ENCODE measurements around the gene AGAP1. TPM values are rescaled to one million over a fixed set of nuclear protein-coding genes. Genes with fewer than 3 reads are reported as not detected.

Gene AGAP1
- total and polyA plus RNA-seq, 2 donors from 2014 or later = 8.1 to 44.5 TPM

DNA sequence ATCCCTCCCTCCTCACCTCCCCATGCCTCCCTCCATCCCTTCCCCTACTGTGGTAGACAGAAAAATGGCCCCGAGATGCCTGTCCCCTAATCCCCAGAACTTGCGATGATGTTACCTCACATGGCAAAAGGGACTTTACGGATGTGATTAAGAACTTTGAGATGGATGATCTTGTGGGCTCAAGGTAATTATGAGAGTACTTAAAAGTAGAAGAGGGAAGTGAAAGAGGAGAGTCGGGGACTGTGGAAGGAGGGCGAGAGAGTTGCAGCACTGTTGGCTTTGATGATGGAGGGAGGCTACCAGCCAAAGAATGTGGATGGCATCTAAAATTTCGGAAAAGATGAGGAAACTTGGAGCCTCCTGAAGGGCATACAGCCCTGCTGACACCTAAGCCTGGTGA lies 66.5 kb downstream of the AGAP1 start:
- FAIRE-seq (no peak), DNase-seq (no peak)
- Histone ChIP-seq H3K9ac (ENCODE audit: low read length in 3 of 3) (no peak overlapping the region), H3K4me3 (ENCODE audit: low read length in 3 of 3) (no peak overlapping the region), H3K4me1 (ENCODE audit: control insufficient read depth in 2 of 3, insufficient read depth in 2 of 3, low read depth in 1 of 3, low read length in 3 of 3) (peaks cover 0 to 31% (median 25%) of the 10 kb centered on the region in 3 donors), H3K27ac (ENCODE audit: low read depth in 2 of 2, low read length in 2 of 2) (no peak overlapping the region), H3K27me3 (ENCODE audit: control insufficient read depth, insufficient read depth, low read length) (no peaks in the 10 kb centered on the region), H3K9me3 (ENCODE audit: control insufficient read depth in 2 of 3, insufficient read depth in 1 of 3, low read length in 3 of 3) (no peaks in the 10 kb centered on the region), H3K36me3 (ENCODE audit: control insufficient read depth in 2 of 3, insufficient read depth in 3 of 3, low read length in 3 of 3) (no peaks in the 10 kb centered on the region)
- intact Hi-C loops (cut with DNase I) = no loop called here
- TF ChIP-seq, protein P1, sequence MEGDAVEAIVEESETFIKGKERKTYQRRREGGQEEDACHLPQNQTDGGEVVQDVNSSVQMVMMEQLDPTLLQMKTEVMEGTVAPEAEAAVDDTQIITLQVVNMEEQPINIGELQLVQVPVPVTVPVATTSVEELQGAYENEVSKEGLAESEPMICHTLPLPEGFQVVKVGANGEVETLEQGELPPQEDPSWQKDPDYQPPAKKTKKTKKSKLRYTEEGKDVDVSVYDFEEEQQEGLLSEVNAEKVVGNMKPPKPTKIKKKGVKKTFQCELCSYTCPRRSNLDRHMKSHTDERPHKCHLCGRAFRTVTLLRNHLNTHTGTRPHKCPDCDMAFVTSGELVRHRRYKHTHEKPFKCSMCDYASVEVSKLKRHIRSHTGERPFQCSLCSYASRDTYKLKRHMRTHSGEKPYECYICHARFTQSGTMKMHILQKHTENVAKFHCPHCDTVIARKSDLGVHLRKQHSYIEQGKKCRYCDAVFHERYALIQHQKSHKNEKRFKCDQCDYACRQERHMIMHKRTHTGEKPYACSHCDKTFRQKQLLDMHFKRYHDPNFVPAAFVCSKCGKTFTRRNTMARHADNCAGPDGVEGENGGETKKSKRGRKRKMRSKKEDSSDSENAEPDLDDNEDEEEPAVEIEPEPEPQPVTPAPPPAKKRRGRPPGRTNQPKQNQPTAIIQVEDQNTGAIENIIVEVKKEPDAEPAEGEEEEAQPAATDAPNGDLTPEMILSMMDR (IDR thresholded peaks at IDR 0.05; ENCODE audit: borderline replicate concordance, extremely low read depth, insufficient read depth) = no peak

- DNase-seq = no peak
- Histone ChIP-seq H3K4me3 (ENCODE audit: low read length in 3 of 3) (no peak overlapping the region), H3K36me3 (ENCODE audit: control insufficient read depth in 2 of 3, insufficient read depth in 3 of 3, low read length in 3 of 3) (no peaks in the 10 kb centered on the region), H3K27ac (ENCODE audit: low read depth in 2 of 2, low read length in 2 of 2) (no peak overlapping the region), H3K27me3 (ENCODE audit: control insufficient read depth, insufficient read depth, low read length) (no peaks in the 10 kb centered on the region), H3K4me1 (ENCODE audit: control insufficient read depth in 2 of 3, insufficient read depth in 2 of 3, low read depth in 1 of 3, low read length in 3 of 3) (peaks cover 0 to 25% (median 17%) of the 10 kb centered on the region in 3 donors), H3K9me3 (ENCODE audit: control insufficient read depth in 2 of 3, insufficient read depth in 1 of 3, low read length in 3 of 3) (no peaks in the 10 kb centered on the region), H3K9ac (ENCODE audit: low read length in 3 of 3) (no peak overlapping the region)
- intact Hi-C loops (cut with DNase I) = no loop called here
- no peak for FAIRE-seq
- TF ChIP-seq, protein P1 (IDR thresholded peaks at IDR 0.05; ENCODE audit: borderline replicate concordance, extremely low read depth, insufficient read depth) = no peak
Observed at GRCh38 chr2:235561450-235561849, 67.6 kb downstream of the AGAP1 start.

DNA sequence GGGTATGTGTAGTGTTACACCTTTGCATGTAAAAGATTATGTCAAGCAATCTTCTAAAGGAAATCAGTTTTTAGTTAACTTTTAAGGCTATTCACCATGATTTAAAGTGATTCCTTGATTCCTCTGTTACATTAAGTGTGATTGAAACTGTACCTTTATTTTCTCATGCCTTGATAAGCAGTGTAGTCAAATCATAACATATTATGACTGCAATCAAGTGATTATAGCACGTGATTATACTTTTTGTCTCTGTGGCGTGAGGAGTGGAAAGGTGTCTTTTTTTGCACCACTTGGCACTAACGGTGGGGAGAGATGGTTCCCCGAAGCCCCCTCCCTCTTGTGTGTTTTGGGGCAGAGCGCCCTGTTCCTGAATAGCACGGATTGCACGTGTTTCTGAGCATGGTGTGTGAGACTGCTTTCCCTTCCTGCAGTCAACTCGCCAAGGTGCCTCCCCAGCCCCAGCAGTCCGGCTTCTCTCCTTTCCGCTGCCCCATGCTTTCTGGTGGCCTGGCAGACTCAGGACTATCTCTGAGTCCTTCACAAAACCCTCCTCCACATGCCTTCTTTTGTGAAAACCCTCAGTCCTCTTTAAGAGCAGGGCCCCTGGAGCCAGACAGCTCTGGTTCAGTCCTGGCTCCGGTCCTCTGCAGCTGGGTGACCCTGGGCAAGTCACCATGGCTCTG lies 68.4 kb downstream of the AGAP1 start:
- intact Hi-C loops (cut with DNase I) = no loop called here

More for the DNA sequence above, 68.4 kb downstream of the AGAP1 start:
- no peak overlapping the region for H3K4me3 ChIP-seq (ENCODE audit: low read length in 3 of 3)
- no peaks in the 10 kb centered on the region for H3K36me3 ChIP-seq (ENCODE audit: control insufficient read depth in 2 of 3, insufficient read depth in 3 of 3, low read length in 3 of 3)
- DNase-seq = no peak
- FAIRE-seq = no peak
- H3K9ac ChIP-seq (ENCODE audit: low read length in 3 of 3) = no peak overlapping the region
- no peaks in the 10 kb centered on the region for H3K9me3 ChIP-seq (ENCODE audit: control insufficient read depth in 2 of 3, insufficient read depth in 1 of 3, low read length in 3 of 3)
- H3K27me3 ChIP-seq (ENCODE audit: control insufficient read depth, insufficient read depth, low read length) = no peaks in the 10 kb centered on the region
- no peak overlapping the region for H3K27ac ChIP-seq (ENCODE audit: low read depth in 2 of 2, low read length in 2 of 2)
- H3K4me1 ChIP-seq (ENCODE audit: control insufficient read depth in 2 of 3, insufficient read depth in 2 of 3, low read depth in 1 of 3, low read length in 3 of 3) = peaks cover 0 to 25% (median 14%) of the 10 kb centered on the region in 3 donors
- TF ChIP-seq, protein P1 (IDR thresholded peaks at IDR 0.05; ENCODE audit: borderline replicate concordance, extremely low read depth, insufficient read depth) = no peak

All from kidney (tissue), 14 donors.